Retina (tissue), 1 donor: ENCODE data around the gene CC2D2A.

ENCODE experiments used
- DNase-seq: peaks from one replicate; pipeline ENCODE4 v3.0.0-alpha.2; 2016

Gene CC2D2A

GRCh38 chr4:15521442-15522039 lies 51.9 kb downstream of the CC2D2A start:
- no peak for DNase-seq

DNA sequence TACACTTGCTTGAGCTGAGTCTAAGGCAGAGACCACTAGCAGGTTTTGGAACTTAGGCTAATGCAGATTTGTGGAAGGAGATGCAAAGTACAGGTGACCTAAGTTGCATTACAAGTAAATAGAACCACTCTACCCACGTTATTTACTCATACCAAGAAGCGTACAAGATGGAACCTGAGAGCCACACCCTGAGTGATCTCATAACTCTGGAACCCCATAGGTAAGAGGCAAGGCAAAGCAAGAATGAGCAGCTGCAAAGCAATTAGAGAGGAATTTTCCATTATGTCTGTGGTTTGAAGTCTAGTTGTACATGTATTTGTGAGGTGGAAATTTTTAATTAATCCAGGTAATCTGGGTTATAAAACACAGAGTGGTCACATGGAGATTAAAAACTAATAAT lies 55.4 kb downstream of the CC2D2A start:
- DNase-seq, result no peak

DNA sequence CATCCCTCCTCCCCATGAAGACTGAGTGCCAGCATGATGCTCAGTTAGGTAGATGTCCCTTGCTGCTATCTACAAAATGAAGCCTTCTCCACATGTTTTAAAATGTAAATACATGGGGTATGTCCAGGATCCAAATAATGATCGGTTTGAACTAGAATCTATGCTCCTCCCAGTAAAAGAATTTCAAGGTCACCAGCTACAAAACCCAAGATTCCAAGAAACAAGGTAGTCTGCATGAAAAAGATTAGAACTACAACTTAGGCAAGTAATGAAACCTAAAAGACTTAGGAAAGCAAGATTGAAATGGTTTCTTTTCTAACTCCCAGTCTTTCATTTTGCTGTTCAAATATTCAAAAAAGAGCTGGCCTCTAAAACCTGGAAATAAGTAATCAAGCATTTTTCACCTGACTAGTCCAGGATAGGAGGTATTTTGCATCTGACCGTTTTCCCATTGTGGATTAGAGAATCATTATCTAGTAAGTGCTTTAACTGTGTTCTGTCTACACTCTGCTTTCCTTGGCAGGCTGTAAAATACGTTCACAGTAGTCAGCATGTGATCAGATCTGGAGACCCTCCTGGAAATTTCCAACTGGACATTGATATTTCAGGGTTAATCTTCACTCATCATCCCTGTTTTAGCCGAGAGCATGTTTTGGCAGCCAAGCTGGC lies 57.4 kb downstream of the CC2D2A start:
- DNase-seq, result no peak

GRCh38 chr4:15531792-15532191 lies 62.1 kb downstream of the CC2D2A start:
- DNase-seq, result no peak

DNA sequence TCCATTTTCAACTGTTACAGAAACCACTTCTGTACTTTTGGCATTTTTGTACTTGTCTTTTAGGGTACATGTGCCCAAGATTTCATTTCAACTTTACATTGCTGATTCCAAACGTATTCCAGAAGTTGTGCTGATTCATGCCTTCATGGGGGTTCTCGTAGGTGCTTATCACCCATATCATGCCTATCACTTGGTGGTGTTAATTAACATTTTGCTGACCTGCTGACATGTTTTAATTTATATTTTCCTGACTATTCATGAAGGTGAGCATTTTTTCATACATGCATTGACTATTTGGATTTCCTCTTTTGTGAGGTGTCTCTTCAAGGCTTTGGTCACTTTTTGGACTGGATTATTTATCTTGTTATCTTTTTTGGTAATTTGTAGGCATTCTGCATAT lies 64.1 kb downstream of the CC2D2A start:
- DNase-seq, result no peak

GRCh38 chr4:15535599-15535998 lies 65.9 kb downstream of the CC2D2A start:
- no peak for DNase-seq

DNA sequence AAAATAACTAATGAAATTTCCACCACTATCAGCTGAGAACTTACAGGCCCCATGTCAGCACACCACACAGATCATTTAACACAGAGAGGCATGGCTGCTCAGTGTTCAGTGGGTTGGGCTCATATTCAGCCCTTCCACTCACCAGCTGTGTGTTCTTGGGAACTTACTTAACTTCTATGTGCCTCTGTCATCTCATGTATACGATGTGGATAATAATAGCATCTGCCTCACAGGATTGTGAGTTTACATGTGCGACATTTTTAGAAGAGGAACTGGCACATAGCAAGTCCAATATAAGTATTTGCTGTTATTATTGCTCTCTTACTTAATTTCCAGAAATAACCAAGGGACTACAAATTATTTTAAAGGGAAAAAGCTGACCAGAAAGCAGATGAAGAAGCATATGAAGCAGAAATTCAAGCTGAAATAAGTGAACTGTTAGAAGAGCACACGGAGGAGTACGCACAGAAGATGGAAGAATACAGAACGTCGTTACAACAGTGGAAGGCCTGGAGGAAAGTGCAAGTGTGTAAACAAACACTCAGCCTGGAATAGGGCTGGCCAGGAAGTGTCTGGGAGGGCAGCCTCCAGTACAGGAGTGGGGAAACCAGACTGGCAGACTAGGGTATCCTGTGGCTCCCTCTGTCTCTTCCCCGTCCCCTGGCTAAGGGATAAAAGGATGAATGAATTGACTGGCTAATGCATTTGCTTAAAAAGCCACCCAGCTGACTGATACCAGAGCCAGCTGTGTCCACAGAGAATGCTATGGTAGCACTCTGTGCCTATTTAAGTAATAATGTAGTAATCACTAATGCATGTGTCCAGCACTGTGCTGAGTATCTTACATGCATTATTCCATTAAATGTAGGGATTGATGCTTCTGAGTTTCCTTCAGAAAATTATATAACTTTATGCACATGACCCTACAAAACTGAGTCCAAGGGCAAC lies 67.1 kb downstream of the CC2D2A start:
- DNase-seq, result no peak

DNA sequence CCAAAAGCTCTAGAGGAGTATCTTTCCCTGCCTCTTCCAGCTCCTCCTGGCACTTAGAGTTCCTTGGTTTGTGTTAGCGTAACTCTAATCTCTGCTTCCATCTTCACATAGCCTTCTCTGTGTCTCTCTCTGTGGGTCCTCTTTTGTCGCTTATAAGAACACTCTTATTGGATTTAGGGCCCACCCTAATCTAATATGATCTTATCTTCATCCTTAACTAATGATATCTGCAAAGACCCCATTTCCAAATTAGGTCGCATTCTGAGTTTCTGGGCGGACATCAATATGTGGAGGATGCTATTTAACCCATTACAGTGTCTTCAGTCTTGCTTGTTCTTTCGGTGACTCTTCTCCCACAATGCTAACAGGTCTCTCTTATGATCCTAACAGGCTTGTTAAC lies 72.3 kb downstream of the CC2D2A start:
- DNase-seq, result no peak

DNA sequence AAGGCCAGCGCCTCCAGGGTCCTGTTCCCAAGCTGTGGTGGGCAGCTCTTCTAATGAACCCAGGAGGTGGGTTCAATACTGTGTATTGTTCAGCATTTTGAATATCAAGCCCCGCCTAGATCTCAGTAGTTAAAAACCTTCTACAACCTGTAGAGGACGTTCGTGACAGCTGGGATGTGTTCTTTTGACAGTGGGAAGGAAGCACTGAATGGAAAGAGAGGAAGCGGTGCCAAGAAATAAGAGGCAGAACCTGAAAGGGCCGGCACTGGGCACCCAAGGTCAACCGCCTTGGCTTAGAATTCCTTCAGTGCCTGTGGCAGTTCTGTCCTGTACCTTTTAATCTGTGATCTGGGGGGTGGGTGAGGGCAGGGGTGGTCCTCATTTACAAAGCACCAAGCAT lies 73.1 kb downstream of the CC2D2A start:
- no peak for DNase-seq

DNA sequence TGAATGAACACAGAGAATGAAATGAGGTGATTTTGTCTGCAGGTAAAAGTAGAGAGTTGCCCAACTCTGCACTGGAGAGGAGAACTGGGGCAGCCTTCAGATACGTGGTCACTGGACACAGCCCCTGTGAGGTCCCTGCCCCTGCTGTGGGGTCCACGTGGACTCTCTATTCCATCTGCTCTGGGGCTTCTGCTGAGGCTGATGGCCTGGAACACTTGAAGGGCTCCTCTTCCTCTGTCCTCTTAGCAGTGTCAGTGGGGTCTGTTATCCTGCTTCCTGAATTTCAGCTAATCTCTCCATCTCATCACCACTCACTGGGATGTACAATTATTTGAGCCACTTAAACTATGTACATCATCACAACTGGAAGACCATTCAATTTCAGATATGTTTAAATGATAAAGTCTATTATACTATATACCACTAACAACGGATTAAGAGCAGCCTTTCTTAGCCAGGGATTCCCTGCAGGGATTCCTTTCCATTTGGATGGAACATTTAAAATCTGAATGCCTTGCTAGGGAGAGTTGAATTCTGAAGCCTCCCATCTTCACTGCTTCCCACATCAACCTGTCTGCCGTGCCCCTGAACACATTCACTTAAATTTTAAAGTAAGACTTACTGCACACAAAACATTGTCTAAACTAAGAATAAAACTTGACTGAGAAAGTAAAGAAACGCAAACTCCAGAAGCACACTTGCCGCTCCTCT lies 74.0 kb downstream of the CC2D2A start:
- DNase-seq, result no peak

- no peak for DNase-seq
These were observed 74.6 kb downstream of the CC2D2A start for GRCh38 chr4:15544248-15544729.

DNA sequence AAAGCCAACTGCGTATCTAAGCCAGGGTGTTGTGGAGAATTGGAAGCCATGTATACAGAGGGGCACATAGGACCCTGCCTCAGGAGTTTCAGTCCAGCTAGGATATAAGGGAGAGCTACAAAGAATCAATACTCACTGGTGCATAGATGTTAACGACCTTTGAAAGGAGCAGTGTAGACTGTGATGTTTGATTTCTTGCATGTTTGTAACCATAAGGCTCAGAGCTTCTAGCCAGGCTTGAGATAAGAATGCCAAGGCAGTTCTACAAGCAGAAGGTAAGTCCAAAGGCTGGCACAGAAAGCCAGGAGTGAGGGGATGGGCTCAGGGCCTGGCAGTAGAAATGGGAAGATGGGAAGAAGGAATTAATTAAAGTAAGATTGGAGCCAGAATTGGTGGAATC lies 75.7 kb downstream of the CC2D2A start:
- DNase-seq, result no peak

- no peak for DNase-seq
These were observed 77.7 kb downstream of the CC2D2A start for GRCh38 chr4:15547392-15547791.

- DNase-seq, result no peak
These were observed 80.8 kb downstream of the CC2D2A start for GRCh38 chr4:15550491-15550890.

- no peak for DNase-seq
These were observed 82.2 kb downstream of the CC2D2A start for GRCh38 chr4:15551740-15552446.

DNA sequence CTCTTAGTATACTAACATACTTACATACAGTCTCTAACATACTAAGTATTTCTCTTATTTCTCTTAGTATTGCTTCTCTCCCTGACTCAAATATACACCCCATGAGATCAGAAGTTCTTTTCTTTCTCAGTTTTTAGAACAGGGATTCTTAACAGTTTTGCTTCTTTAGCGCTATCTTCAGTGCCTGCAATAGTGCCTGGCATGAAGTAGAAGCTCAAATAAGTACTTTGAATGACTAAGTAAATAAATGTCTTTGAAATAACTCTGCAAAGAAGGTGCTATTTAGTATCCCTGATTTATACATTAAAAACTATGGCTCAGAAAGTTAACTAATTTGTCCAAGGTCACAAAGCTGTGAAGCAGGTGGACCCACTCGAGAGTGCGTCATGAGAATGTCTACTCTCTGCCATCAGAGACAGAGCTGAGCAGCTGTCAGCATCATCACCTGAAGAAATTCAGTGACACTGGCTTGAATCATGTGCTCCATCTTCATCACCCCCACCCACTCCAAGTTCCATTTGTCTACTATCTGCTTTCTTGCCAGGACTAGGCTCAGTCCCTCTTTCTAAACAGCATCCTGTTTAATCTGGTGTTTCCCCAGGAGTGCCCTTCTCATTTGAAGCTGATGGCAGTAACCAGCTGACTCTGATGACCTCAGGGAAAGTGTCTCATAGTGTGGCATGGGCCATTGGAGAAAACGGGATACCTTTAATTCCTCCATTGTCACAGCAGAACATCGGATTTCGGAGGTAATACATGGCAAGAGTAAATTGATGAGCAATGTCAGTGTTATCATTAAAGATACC lies 83.1 kb downstream of the CC2D2A start:
- no peak for DNase-seq

DNA sequence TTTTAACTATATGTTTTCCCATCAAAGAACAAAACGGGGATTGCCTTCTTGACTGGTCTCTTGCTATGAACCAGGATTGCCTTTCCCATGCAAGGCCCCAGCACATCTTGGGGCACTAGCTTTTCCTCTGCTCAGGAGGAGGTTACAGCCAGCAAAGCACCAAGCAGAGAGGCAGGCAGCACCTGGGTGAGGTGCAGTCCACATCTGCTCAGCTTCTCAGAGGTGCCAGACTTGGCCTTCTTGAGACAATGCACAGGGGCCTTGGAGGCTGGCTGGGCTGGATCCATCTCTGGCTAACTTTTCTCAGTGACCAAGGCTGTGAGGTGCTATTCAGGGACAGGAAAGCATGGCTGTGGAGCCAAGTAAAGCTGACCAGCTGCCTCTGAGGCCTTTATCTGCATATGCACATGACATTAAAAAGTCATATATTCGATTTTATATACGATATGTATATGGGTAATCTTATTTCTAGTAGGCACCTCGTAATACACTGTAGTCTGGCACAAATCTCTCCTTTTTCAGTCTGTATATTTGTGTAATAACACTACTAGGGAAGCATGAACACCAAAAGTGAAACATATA lies 86.9 kb downstream of the CC2D2A start:
- DNase-seq, result no peak

DNA sequence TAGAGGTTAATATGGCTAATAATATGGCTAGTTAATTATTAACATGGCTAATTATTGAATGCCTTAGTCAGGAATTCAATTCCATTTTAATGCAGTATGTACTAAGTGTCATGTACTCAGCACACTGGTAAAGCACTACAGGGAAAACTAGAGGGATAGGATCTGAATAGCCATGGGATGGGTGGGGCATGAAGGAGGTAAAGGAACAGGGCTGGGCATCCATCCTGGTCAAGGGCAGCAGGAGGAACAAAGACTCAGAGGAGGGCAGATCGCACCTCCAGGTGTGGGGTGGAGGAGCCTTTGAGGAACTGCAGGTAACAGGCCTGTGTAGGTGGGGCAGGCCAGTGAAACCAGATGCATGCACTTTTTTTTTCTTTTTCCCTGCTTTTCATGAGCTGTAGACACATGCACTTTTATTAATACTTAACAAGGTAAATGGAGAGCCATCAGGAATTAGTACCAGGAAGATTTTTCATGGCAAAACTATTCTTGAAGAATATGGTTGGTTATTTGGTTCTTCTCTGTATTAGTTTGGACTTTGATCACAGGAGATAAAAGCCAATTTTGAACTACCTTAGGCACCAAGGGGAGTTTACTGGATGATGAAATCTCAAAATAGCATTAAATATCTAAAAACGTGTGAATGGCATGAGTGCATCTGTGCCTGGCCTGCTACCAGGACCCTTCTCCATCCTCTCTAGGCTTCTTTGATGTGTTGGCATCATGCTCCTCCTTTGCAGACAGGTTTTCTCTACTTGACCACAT lies 88.3 kb downstream of the CC2D2A start:
- no peak for DNase-seq

- no peak for DNase-seq
These were observed 88.9 kb downstream of the CC2D2A start for GRCh38 chr4:15558561-15558960.

- no peak for DNase-seq
These were observed 92.4 kb downstream of the CC2D2A start for GRCh38 chr4:15562114-15562513.
